GM12891 (cell line): ENCODE results near the gene SDK1.

ENCODE experiments used
- DNase-seq: peaks from one replicate; pipeline ENCODE4 v3.0.0; 2011; ENCODE audit warnings: low spot score; ENCODE audit not compliant: insufficient read length
- FAIRE-seq: peaks from 2 replicates; lab custom pipeline; 2011; peaks lifted over from hg19 to GRCh38; lab: Jason Lieb, UNC
- PAX5 ChIP-seq: IDR thresholded peaks from 2 replicates; pipeline ENCODE4 v1.6.1; 2011; ENCODE audit warnings: low read length, moderate library complexity, mild to moderate bottlenecking; ENCODE audit not compliant: insufficient read depth, severe bottlenecking
- POLR2A ChIP-seq: IDR thresholded peaks from 2 replicates; pipeline ENCODE4 v1.6.1; 2011; ENCODE audit warnings: low read depth, low read length, control low read depth
- POLR2AphosphoS5 ChIP-seq: IDR thresholded peaks from 2 replicates; pipeline ENCODE4 v1.6.1; 2011; ENCODE audit warnings: low read depth, low read length, control low read depth
- POU2F2 ChIP-seq: IDR thresholded peaks from 2 replicates; pipeline ENCODE4 v1.6.1; 2011; ENCODE audit warnings: low read depth, mild to moderate bottlenecking, control low read depth, low read length, moderate library complexity
- SPI1 ChIP-seq: IDR thresholded peaks from 2 replicates; pipeline ENCODE4 v1.6.1; 2011; ENCODE audit warnings: low read depth, low read length, control low read depth
- TAF1 ChIP-seq: IDR thresholded peaks from 2 replicates; pipeline ENCODE4 v1.6.1; 2011; ENCODE audit warnings: low read depth, low read length, control low read depth

SDK1 gene

GRCh38 chr7:4066626-4067475 lies 765.8 kb downstream of the SDK1 start:
- no peak for TF ChIP-seq TAF1
- no peak for TF ChIP-seq SPI1
- TF ChIP-seq POLR2AphosphoS5 = no peak
- no peak for FAIRE-seq
- no peak for DNase-seq

GRCh38 chr7:4067476-4067760 lies 766.4 kb downstream of the SDK1 start:
- DNase-seq (no peak), FAIRE-seq (no peak)
- no peak for TF ChIP-seq POLR2AphosphoS5
- no peak for TF ChIP-seq SPI1
- no peak for TF ChIP-seq TAF1
- TF ChIP-seq POU2F2 = no peak
- TF ChIP-seq PAX5 = no peak
- no peak for TF ChIP-seq POLR2A

GRCh38 chr7:4067874-4068273 lies 766.8 kb downstream of the SDK1 start:
- TF ChIP-seq POU2F2 = no peak
- TF ChIP-seq TAF1 = no peak
- TF ChIP-seq POLR2A = no peak
- no peak for TF ChIP-seq POLR2AphosphoS5
- no peak for TF ChIP-seq PAX5
- no peak for TF ChIP-seq SPI1
- FAIRE-seq = no peak

GRCh38 chr7:4068286-4068685 lies 767.2 kb downstream of the SDK1 start:
- FAIRE-seq (no peak), DNase-seq (no peak)
- TF ChIP-seq PAX5 = no peak
- TF ChIP-seq POU2F2 = no peak
- no peak for TF ChIP-seq POLR2AphosphoS5
- TF ChIP-seq SPI1 = no peak
- no peak for TF ChIP-seq POLR2A
- TF ChIP-seq TAF1 = no peak

More at GRCh38 chr7:4067874-4068273, 766.8 kb downstream of the SDK1 start:
- no peak for DNase-seq

- TF ChIP-seq POLR2A (no peak), SPI1 (no peak), TAF1 (no peak), POU2F2 (no peak), POLR2AphosphoS5 (no peak), PAX5 (no peak)
- FAIRE-seq = no peak
- DNase-seq = no peak
Measured at GRCh38 chr7:4069268-4070095, 768.4 kb downstream of the SDK1 start.

- DNase-seq = no peak
- TF ChIP-seq POLR2AphosphoS5 (no peak), TAF1 (no peak), POLR2A (no peak), POU2F2 (no peak), SPI1 (no peak), PAX5 (no peak)
- no peak for FAIRE-seq
Measured at GRCh38 chr7:4070214-4070613, 769.2 kb downstream of the SDK1 start.

GRCh38 chr7:4071370-4072058 lies 770.5 kb downstream of the SDK1 start:
- DNase-seq = no peak
- FAIRE-seq = no peak
- TF ChIP-seq POLR2AphosphoS5 (no peak), POU2F2 (no peak), SPI1 (no peak), PAX5 (no peak), POLR2A (no peak), TAF1 (no peak)

GRCh38 chr7:4072161-4072925 lies 771.3 kb downstream of the SDK1 start:
- DNase-seq (no peak), FAIRE-seq (no peak)
- TF ChIP-seq PAX5 (no peak), SPI1 (no peak), POU2F2 (no peak), TAF1 (no peak), POLR2A (no peak), POLR2AphosphoS5 (no peak)
